GM21528 (cell line): ENCODE results near the gene CCSER2.
"Not testable (repeated sequence)": the region's sequence is repeated elsewhere in the genome, so short reads cannot be mapped to it uniquely, and the experiment has no call there.

Experiments used
- ATAC-seq: cut with Tn5 transposase; IDR thresholded peaks from one replicate; pipeline ENCODE4 v1.9.1; 2021; ENCODE audit warnings: mild to moderate bottlenecking, moderate library complexity; ENCODE audit not compliant: unreplicated experiment, low FRiP score

Gene CCSER2

GRCh38 chr10:84375881-84376280 lies 47.5 kb downstream of the CCSER2 start:
- ATAC-seq, result no peak

GRCh38 chr10:84388148-84388547 lies 59.8 kb downstream of the CCSER2 start:
- no peak for ATAC-seq

DNA sequence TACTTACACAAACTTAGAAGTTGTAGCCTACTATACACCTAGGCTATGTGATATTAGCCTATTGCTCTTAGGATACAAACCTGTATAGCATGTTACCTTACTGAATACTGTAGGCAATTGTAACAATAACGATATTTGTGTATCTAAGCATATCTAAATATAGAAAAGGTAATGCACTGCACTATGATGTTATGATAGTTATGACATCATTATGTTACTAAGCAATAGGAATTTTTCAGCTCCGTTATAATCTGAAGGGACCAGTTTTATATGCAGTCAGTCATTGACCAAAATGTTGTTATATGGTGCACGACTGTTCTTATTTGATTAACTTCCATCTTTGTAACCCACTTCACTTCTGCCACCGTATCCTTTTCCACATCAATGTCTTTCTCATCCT lies 62.0 kb downstream of the CCSER2 start:
- no peak for ATAC-seq

DNA sequence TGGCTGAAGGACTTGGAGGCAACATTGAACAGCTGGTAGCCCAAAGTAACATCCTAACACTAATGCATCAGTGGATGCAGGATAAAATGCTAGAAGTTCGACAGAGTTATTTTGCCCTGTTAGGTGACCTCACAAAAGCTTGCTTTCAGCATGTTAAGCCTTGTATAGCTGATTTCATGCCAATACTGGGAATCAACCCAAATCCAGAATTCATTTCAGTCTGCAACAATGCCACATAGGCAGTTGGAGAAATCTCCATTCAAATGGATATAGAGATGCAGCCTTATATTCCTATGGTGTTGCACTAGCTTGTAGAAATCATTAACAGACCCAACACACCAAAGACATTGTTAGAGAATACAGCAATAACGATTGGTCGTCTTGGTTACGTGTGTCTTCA lies 62.9 kb downstream of the CCSER2 start:
- no peak for ATAC-seq

- ATAC-seq, result no peak
Observed at GRCh38 chr10:84392181-84392580, 63.8 kb downstream of the CCSER2 start.

DNA sequence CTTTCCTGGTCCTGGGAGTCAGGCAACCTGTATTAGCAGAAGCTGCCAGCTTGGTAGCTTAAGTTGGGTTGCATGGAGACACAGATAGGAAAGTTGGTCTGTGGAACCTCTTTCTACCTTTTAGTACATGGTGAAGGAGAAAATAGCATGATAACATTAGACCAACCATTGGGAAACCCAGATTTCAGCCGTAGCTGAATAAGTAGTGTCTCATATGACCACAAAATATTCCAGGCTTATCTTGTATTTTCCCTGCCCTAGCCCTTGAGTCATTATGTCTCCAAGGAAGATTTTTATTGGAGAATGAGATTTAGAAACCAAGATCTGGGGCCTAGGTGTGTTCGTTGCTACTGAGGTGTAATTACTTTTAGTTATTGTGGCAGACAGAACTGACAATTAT lies 67.2 kb downstream of the CCSER2 start:
- ATAC-seq, result no peak

DNA sequence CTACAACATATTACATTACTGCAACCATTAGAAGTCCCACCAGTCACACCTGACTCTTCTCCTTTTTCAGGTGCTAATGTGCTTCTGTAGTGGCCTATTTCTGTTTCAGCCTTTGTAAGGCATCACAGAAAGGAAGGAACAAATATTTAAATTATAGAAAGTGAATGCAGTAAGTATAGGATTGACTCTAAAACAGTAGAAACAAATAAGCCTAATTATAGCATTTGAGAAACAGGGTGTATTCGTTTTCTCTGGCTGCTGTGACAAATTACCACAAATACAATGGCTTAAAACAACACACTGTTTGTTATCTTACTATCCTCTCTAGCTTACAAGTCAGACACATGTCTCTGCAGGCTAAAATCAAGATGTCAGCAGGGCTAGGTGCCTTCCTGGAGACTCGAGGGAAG lies 69.4 kb downstream of the CCSER2 start:
- no peak for ATAC-seq

- ATAC-seq, result no peak
Observed at GRCh38 chr10:84398696-84399095, 70.3 kb downstream of the CCSER2 start.

- ATAC-seq, result no peak
Observed at GRCh38 chr10:84401854-84402611, 73.6 kb downstream of the CCSER2 start.

DNA sequence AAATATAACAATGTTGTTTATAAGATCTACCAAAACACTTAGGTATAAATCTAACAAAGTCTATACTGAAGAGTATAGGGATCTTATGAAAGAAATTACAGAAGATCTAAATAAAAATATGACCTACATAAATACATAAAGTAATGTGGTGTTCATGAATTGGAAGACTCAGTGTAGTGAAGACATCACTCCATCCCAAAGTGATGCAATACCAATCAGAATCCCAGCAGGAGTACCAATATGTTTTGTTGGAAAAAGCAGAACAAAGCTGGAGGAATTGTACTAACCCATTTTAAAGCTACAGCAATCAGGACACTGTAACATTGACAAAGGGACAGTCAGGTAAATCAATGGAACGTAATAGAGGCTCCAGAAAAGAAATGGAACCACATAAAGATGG lies 76.4 kb downstream of the CCSER2 start:
- no peak for ATAC-seq

GRCh38 chr10:84405662-84406061 lies 77.3 kb downstream of the CCSER2 start:
- no peak for ATAC-seq

DNA sequence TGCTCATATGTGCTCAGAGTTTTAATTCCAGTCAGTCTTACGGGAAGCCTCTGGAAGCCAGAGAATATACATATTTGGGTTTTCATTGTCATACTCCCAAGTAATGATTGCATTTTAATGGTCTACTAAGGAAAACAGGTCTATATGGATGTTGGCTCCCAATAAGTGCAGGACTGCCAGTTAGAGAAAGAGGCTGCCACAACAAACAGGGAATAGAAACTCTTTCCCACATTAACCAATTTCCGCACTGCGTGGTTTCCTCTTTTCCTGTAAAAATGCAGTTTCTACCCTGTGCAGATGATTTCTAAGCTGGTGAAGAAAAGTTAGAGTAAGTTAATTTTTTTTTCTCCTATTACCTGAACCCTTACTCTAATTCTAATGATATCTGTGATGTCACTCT lies 78.2 kb downstream of the CCSER2 start:
- no peak for ATAC-seq

DNA sequence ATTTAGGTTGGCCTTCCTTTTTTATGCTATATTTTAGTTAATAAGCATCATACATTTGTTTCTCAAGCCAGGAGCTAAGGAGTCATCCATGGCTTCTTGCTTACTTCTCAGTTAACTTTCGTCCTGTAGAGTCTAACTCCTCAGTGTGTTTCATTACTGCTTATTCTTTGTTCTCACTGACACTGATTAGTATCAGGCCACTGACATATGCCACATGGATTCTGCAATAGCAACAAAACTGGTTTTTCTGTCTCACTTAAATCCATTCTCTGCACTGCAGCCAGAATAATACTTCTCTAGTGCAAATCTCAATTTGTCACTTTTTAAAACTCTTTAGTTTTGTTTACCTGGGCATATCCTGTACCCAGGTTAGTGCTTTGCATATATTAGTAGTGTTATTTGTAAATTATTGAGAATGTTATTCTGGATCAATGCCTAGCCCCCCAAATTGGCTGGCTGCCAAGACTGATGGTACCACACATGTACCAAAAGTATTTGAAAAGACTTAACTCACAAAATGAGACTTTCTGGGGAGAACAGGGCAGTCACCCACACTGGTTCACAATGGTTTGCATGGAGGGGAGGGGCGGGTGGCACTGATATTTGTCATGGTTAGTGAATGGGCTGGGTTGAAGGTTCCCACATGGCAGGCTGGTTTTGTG lies 79.1 kb downstream of the CCSER2 start:
- no peak for ATAC-seq

- ATAC-seq, result no peak
Observed at GRCh38 chr10:84412482-84412881, 84.1 kb downstream of the CCSER2 start.

- not testable (repeated sequence) for ATAC-seq
Observed at GRCh38 chr10:84414110-84414509, 85.7 kb downstream of the CCSER2 start.

DNA sequence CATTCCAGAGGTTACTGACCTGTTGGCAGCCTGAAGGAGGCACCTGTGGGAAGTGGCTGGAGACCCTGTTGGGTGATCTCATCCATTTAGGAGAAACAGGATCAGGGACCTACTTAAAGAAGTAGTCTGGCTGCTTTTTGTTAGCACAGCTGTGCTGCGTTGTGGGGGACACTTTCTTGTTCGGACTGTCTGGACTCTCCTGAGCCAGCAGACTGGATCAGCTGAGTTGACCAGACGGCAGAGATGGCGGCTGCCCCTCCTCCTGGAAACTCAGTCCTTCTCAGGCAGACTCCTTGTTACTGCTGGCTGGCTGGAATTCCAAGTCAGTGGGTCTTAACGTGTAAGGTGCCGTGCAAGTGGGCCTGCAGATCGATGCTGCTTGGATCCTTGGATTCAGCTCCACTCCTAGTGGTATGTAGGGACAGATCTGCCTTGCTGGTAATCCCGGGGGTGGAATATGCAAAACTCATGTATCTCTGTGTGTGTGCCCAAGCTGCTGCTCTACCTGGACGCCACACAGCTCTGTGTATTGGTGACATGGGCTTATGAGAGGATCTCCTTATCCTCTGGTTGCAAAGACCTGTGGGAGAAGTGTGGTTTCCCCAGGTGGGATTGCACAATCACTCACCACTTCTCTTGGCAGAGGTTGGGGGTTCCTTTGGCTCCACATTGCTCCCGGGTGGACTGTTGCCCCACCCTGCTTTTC lies 87.3 kb downstream of the CCSER2 start:
- ATAC-seq, result no peak

DNA sequence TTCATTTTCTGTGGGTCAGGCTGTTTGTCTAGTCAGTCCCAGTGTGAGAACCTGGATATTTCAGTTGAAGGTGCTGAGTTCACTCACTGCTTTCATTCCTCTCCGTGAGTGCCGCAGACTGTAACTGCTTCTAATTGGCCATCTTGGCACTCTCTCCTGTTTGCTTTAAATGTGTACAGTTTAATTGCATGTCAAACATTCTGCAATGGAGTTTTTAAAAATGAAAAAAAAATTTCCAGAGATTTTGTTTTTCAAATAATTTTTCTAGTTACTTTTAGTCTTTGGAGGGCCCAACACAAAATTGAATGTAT lies 87.8 kb downstream of the CCSER2 start:
- ATAC-seq, result no peak

DNA sequence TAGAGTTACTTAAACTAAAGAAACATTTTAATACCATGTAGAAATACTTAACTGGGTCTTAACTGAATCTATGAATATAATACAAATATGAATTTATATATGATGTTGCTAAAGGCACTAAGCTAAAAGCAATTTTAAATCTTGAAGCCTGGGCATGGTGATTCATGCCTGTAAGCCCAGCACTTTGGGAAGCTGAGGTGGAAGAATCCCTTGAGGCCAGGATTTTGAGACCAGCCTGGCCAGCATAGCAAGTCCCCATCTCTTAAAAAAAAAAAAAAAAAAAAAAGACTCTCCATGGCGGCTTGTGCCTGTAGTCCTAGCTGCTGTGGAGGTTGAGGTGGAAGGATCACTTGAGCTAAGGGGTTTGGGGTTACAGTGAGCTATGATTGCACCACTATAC lies 95.3 kb downstream of the CCSER2 start:
- no peak for ATAC-seq

DNA sequence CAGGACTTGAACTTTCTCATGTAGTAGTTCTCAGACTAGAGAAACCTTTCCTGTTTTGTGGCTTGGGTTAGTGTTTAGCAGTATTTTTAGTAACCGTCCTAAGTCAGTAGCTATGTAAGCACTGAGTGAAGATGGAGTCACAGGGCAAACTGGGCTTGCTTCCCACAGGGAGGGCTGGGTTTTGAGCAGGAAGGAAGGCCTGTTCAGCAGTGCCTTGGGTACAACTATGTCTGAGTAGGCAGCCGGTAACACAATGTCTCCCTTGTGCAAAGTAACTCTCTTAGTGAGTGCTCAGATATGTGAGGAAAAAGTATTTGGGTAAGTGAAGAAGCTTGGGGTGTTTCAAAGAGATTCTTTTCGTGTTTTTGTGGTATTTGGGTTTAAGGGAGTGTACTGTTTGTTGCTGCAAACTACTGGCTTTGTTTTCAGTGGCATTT lies 96.4 kb downstream of the CCSER2 start:
- ATAC-seq, result no peak

DNA sequence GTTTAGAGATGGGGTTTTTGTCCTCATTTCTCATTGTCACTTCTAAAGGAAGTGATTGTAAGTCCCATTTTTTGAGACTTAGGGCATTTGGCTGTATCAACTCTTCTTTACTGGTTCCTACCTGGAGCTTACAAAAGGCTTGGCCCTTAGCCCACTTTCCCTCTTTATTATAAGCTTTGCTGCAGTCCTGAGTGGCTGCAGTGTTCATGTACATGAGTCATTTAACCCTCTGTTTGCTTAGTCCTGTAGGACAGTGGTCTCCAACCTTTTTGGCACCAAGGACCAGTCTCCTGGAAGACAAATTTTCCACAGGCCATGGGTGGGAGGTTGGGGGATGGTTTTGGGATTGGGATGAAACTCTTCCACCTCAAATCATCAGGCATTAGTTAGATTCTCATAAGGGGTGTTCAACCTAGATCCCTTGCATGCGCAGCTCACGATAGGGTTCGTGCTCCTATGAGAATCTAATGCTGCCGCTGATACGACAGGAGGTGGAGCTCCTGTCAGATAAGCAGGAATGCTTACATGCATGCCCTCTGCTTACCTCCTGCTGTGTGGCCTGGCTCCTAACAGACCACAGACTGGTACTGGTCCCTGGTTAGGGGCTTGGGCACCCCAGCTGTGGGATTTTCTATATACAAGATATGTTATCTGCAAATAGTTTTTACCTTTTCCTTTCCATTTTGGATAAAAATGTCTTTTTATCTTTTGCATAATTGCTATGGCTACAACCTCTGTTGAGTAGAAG lies 99.7 kb downstream of the CCSER2 start:
- ATAC-seq, result no peak

DNA sequence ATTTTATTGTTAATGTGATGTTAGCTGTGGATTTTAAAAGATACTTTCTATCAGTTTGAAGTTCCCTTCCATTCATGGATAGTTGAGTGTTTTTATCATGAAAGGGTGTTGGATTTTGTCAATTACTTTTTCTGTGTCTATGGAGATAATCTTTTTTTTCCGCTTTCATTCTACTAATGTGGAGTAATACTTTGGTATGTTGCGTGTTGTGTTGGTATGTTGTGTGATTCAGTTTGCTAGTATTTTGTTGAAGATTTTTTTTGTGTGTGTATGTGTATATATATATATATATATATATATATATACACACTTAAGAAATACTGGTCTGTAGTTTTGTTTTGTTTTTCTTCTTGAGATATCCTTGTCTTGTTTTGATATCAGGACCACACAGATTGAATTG lies 100.3 kb downstream of the CCSER2 start:
- ATAC-seq, result no peak
